Measurements from ENCODE around the gene TMEM43.

The TMEM43 gene

GRCh38 chr3:14156843-14157561 lies 32.1 kb downstream of the TMEM43 start:
- DNase-seq (ENCODE audit: insufficient read length, low spot score): no peak
- FAIRE-seq: no peak
- no peak for TF ChIP-seq POLR2A (IDR thresholded peaks at IDR 0.05; ENCODE audit: low read depth, low read length)

DNA sequence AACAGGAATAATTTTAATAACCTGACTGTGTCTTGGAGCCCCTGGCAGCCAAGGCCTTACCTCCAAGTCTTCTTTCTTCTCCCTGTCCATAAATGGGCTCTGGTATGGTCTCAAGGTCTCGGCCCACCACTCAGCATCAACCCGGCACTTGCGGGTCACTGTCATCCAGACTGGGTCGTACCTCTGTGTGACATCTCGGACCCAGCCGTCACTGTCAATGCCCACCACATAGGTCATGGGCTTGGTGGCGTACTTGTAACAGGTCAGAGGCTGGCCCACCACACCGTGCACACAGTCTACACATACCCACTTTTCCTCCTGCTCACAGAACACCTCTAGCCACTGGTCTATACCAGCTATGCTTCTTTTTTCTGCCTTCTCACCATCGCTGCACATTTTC lies 33.1 kb downstream of the TMEM43 start:
- no peak for TF ChIP-seq POLR2A (IDR thresholded peaks at IDR 0.05; ENCODE audit: low read depth, low read length)
- FAIRE-seq: no peak
- DNase-seq (ENCODE audit: insufficient read length, low spot score): no peak

DNA sequence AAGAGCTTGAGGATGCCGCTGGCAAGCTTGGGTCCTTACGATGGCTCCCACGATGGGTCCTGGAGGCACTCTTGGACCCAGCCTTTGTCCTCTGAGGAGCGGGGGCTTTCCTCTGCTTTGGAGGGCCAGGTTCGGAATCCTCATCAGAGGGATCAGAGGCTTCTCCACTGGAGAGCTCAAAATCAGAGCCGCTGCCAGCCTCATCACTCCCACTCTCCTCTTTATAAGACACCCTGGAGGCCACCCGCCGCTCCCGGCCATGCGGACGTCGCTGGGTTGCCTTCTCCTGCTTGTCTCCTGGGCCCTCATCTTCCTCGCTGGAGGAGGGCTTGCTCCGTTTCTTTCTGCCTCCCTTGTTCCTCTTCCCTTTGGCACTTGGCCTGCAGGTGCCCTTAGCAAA lies 33.5 kb downstream of the TMEM43 start:
- FAIRE-seq: no peak
- no peak for TF ChIP-seq POLR2A (IDR thresholded peaks at IDR 0.05; ENCODE audit: low read depth, low read length)
- DNase-seq (ENCODE audit: insufficient read length, low spot score): no peak

- DNase-seq (ENCODE audit: insufficient read length, low spot score) (no peak), FAIRE-seq (no peak)
- no peak for TF ChIP-seq POLR2A (IDR thresholded peaks at IDR 0.05; ENCODE audit: low read depth, low read length)
Observed at GRCh38 chr3:14159426-14159825, 34.6 kb downstream of the TMEM43 start.

DNA sequence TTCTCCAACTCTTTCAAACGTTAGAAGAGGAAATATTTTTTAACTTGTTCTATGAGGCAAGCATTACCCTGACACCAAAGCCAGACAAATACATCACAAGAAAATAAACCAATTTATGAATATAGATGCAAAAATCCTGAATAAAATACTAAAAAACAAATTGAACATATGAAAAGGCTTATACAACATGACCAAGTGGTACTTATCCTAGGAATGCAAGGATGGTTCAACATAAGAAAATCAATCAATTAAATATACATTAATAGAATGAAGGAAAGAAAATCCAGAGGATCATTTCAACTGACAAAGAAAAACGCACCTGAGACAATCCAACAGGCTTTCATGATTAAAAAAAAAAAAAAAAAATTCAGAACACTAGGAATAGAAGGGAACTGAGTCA lies 36.4 kb downstream of the TMEM43 start:
- no peak for DNase-seq (ENCODE audit: insufficient read length, low spot score)
- FAIRE-seq: no peak
- TF ChIP-seq POLR2A (IDR thresholded peaks at IDR 0.05; ENCODE audit: low read depth, low read length): no peak

GRCh38 chr3:14162178-14162577 lies 37.3 kb downstream of the TMEM43 start:
- TF ChIP-seq POLR2A (IDR thresholded peaks at IDR 0.05; ENCODE audit: low read depth, low read length): no peak

GRCh38 chr3:14166877-14167603 lies 42.2 kb downstream of the TMEM43 start:
- DNase-seq (ENCODE audit: insufficient read length, low spot score): no peak
- no peak for FAIRE-seq
- no peak for TF ChIP-seq POLR2A (IDR thresholded peaks at IDR 0.05; ENCODE audit: low read depth, low read length)

More at GRCh38 chr3:14162178-14162577, 37.3 kb downstream of the TMEM43 start:
- DNase-seq (ENCODE audit: insufficient read length, low spot score): no peak
- no peak for FAIRE-seq

- no peak for DNase-seq (ENCODE audit: insufficient read length, low spot score)
- TF ChIP-seq POLR2A (IDR thresholded peaks at IDR 0.05; ENCODE audit: low read depth, low read length): no peak
- no peak for FAIRE-seq
Observed at GRCh38 chr3:14169435-14169834, 44.6 kb downstream of the TMEM43 start.

GRCh38 chr3:14169871-14170270 lies 45.0 kb downstream of the TMEM43 start:
- DNase-seq (ENCODE audit: insufficient read length, low spot score) (no peak), FAIRE-seq (no peak)
- TF ChIP-seq POLR2A (IDR thresholded peaks at IDR 0.05; ENCODE audit: low read depth, low read length): no peak

GRCh38 chr3:14170531-14171159 lies 45.8 kb downstream of the TMEM43 start:
- no peak for FAIRE-seq

GRCh38 chr3:14172496-14172895 lies 47.6 kb downstream of the TMEM43 start:
- TF ChIP-seq POLR2A (IDR thresholded peaks at IDR 0.05; ENCODE audit: low read depth, low read length): no peak
- no peak for DNase-seq (ENCODE audit: insufficient read length, low spot score)
- no peak for FAIRE-seq

More at GRCh38 chr3:14170531-14171159, 45.8 kb downstream of the TMEM43 start:
- DNase-seq (ENCODE audit: insufficient read length, low spot score): no peak
- TF ChIP-seq POLR2A (IDR thresholded peaks at IDR 0.05; ENCODE audit: low read depth, low read length): no peak

GRCh38 chr3:14174483-14174882 lies 49.6 kb downstream of the TMEM43 start:
- DNase-seq (ENCODE audit: insufficient read length, low spot score): no peak
- TF ChIP-seq POLR2A (IDR thresholded peaks at IDR 0.05; ENCODE audit: low read depth, low read length): no peak
- FAIRE-seq: no peak

DNA sequence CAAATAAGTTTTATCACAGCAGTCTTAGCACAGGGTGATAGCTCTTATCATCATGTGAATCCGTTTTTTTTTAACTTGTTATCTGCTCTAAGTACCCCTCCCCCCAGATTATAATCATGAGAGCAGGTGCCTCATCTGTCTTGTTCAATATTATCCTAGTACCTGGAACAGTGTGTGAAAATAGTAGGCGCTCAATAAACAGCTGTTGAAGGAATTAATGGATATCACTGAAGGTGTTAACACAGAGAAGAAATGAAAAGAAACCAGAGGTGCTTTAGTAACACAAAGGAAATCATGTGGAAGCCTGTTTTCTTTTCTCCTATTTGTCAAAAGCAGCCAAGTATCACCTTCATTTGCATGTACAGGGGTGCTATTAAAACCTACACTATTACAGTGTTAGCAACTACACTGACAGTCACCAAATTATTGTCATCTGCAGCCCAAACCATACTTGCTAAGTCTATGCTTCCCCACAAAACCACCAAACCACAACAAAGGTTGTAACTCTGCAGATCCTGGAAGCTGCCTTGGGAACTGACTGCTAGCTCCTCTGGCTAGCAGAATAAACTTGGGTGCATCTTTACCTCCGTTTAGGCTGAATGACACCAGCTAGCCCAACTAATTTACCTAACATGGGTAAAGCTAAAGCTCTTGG lies 50.7 kb downstream of the TMEM43 start:
- DNase-seq (ENCODE audit: insufficient read length, low spot score) (no peak), FAIRE-seq (no peak)
- no peak for TF ChIP-seq POLR2A (IDR thresholded peaks at IDR 0.05; ENCODE audit: low read depth, low read length)
